Naive thymus-derived CD4-positive, alpha-beta T cell (primary cell): ENCODE data around the gene COL4A1. TPM values are rescaled to one million over a fixed set of nuclear protein-coding genes. Genes with fewer than 3 reads are reported as not detected.

ENCODE experiments used
- ATAC-seq: fragments of 150-1000 bp; cut with Tn5 transposase; 2 replicates; pipeline ENCODE4 v1.10.0; 2021; ENCODE audit warnings: mild to moderate bottlenecking, moderate library complexity
- CTCF ChIA-PET: fragments of 350-600 bp; sonication (Branson Sonifier 250); formaldehyde crosslinking; loops from one replicate; lab custom pipeline; 2021; ENCODE audit warnings: antibody characterized with exemption; lab: Charles Lee
- POLR2A ChIA-PET: fragments of 350-600 bp; sonication (Branson Sonifier 250); formaldehyde crosslinking; loops from one replicate; lab custom pipeline; 2021; ENCODE audit warnings: antibody characterized with exemption, inconsistent platforms; lab: Charles Lee
- DNase-seq, 9 donors: peaks; one replicate each; pipeline versions ENCODE4 v3.0.0 to v3.0.0-alpha.2; 2020 to 2022; ENCODE audit warnings: mixed read lengths in 1 of 9
- H3K27ac ChIP-seq: one replicate; pipeline ENCODE4 v1.7.0; 2013; ENCODE audit warnings: mild to moderate bottlenecking, low read depth, low read length, moderate library complexity
- H3K27me3 ChIP-seq, 2 donors: one replicate each; pipeline ENCODE4 v1.7.0; 2013; ENCODE audit warnings: low read length in 2 of 2, mild to moderate bottlenecking in 2 of 2, moderate library complexity in 2 of 2; ENCODE audit not compliant: control insufficient read depth in 2 of 2, insufficient read depth in 2 of 2
- H3K36me3 ChIP-seq, 3 experiments: 1 replicate in 2 of 3; 2 replicates in 1 of 3; pipeline ENCODE4 v1.7.0; 2013; ENCODE audit warnings: low read length in 3 of 3, mild to moderate bottlenecking in 3 of 3, moderate library complexity in 1 of 3; ENCODE audit not compliant: insufficient read depth in 3 of 3, control insufficient read depth in 2 of 3
- H3K4me1 ChIP-seq, 2 donors: one replicate each; pipeline ENCODE4 v1.7.0; 2013; ENCODE audit warnings: low read length in 2 of 2, mild to moderate bottlenecking in 2 of 2, moderate library complexity in 1 of 2; ENCODE audit not compliant: control insufficient read depth in 2 of 2, insufficient read depth in 2 of 2
- H3K4me3 ChIP-seq: 2 replicates; pipeline ENCODE4 v1.7.0; 2013; ENCODE audit warnings: mild to moderate bottlenecking, low read length
- H3K9me3 ChIP-seq, 3 experiments: 1 replicate in 2 of 3; 2 replicates in 1 of 3; pipeline ENCODE4 v1.7.0; 2013; ENCODE audit warnings: low read length in 3 of 3; ENCODE audit not compliant: control insufficient read depth in 2 of 3
- H3K27ac Mint-ChIP-seq, 9 donors: one replicate each; pipeline ENCODE4 v1.8.0; 2020 to 2022; ENCODE audit warnings: mixed read lengths in 9 of 9, mild to moderate bottlenecking in 8 of 9, moderate library complexity in 5 of 9, inconsistent platforms in 2 of 9
- H3K27me3 Mint-ChIP-seq, 5 donors: one replicate each; pipeline ENCODE4 v1.8.0; 2021 to 2022; ENCODE audit warnings: mixed read lengths in 5 of 5, mild to moderate bottlenecking in 1 of 5
- H3K36me3 Mint-ChIP-seq, 5 donors: one replicate each; pipeline ENCODE4 v1.8.0; 2020 to 2022; ENCODE audit warnings: mixed read lengths in 5 of 5, mild to moderate bottlenecking in 3 of 5, inconsistent platforms in 1 of 5
- H3K4me1 Mint-ChIP-seq, 7 donors: one replicate each; pipeline ENCODE4 v1.8.0; 2020 to 2022; ENCODE audit warnings: mixed read lengths in 7 of 7, mild to moderate bottlenecking in 3 of 7, inconsistent platforms in 1 of 7
- H3K4me3 Mint-ChIP-seq, 10 donors: one replicate each; pipeline ENCODE4 v1.8.0; 2020 to 2022; ENCODE audit warnings: mild to moderate bottlenecking in 10 of 10, mixed read lengths in 10 of 10, moderate library complexity in 6 of 10, inconsistent platforms in 2 of 10
- H3K9me3 Mint-ChIP-seq, 11 donors: one replicate each; pipeline ENCODE4 v1.8.0; 2020 to 2022; ENCODE audit warnings: mixed read lengths in 11 of 11, mild to moderate bottlenecking in 4 of 11, inconsistent platforms in 1 of 11, moderate library complexity in 1 of 11
- intact Hi-C, 2 donors: fragments of 100-400 bp; cut with micrococcal nuclease; formaldehyde crosslinking; loops; one replicate each; pipeline ENCODE4 v1.15.1; 2023
- polyA plus RNA-seq, 2 donors: library from polyadenylated mRNA; unstranded; fragments of 300-500 nt; fragmentation: Illumina TruSeq; gene quantifications; one replicate each; pipeline ENCODE4 v1.2.3, GENCODE V29; 2021
- total RNA-seq, 6 experiments: library from RNA in 5 of 6; stranded (reverse) in 5 of 6; gene quantifications; 1 replicate in 5 of 6; 2 replicates in 1 of 6; pipeline ENCODE4 v1.2.3 and lab custom pipeline; 2021 to 2026

COL4A1 gene
- total and polyA plus RNA-seq, 7 experiments from 2014 or later: 0.24 TPM; not detected in 6

GRCh38 chr13:110170882-110171281 is 136.1 kb downstream of the COL4A1 start:
- DNase-seq (no peak), ATAC-seq (no peak)
- no peak overlapping the region for H3K4me3 ChIP-seq
- Mint-ChIP-seq H3K36me3 (peaks cover 0 to 6% (median 0%) of the 10 kb centered on the region in 5 donors), H3K27me3 (peaks cover 2 to 22% (median 14%) of the 10 kb centered on the region in 5 donors), H3K4me1 (no peaks in the 10 kb centered on the region), H3K9me3 (peaks cover 5 to 26% (median 14%) of the 10 kb centered on the region in 11 donors), H3K27ac (no peak overlapping the region), H3K4me3 (no peak overlapping the region)
- H3K9me3 ChIP-seq: peaks cover 0 to 3% (median 0%) of the 10 kb centered on the region in 3 experiments
- H3K4me1 ChIP-seq: no peaks in the 10 kb centered on the region
- POLR2A ChIA-PET: no interaction called here
- CTCF ChIA-PET: no interaction called here
- no peaks in the 10 kb centered on the region for H3K27me3 ChIP-seq
- no peaks in the 10 kb centered on the region for H3K36me3 ChIP-seq
- no peak overlapping the region for H3K27ac ChIP-seq
- intact Hi-C loops: no loop called here

DNA sequence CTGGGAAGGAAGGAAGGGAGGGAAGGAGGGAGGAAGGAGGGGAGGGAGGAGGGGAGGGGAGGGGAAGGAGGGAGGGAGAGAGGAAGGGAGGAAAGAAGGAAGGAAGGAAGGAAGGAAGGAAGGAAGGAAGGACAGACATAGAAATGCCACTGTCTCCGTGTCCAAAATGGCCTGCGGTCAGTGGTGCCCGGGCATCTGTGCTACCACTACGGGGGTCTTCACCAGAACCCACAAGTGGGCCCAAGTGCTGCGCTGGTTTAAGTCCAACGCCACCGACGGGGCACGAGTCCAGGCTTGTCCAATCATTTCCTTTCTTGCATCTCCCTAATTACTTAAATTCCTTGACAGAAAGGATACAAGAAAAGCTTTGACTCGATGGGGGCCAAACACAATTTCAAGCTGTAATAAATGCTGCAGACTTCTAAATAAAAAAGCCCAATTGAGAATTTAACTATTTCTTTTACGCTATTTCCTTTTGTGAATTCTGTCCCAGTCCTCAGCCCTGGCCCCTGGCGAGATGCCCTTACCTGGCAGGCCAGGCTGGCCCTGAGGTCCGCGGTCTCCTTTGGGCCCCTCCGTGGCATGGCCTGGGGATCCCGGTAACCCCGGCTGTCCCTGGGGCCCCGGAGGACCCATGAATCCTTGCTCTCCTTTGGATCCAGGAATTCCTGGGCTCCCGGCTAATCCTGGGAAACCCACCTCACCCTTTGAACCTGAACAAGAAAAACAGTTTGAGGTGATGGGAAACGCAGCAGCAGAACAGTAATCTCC is 136.8 kb downstream of the COL4A1 start:
- POLR2A ChIA-PET: no interaction called here
- H3K4me3 Mint-ChIP-seq: no peak overlapping the region
- Histone ChIP-seq H3K4me3 (no peak overlapping the region), H3K27me3 (no peaks in the 10 kb centered on the region), H3K9me3 (peaks cover 0 to 3% (median 0%) of the 10 kb centered on the region in 3 experiments), H3K27ac (no peak overlapping the region), H3K4me1 (no peaks in the 10 kb centered on the region), H3K36me3 (no peaks in the 10 kb centered on the region)
- CTCF ChIA-PET: no interaction called here
- intact Hi-C loops: no loop called here
- H3K36me3 Mint-ChIP-seq: peaks cover 0 to 6% (median 0%) of the 10 kb centered on the region in 5 donors
- H3K9me3 Mint-ChIP-seq: peaks cover 5 to 24% (median 11%) of the 10 kb centered on the region in 11 donors
- peaks cover 2 to 21% (median 19%) of the 10 kb centered on the region in 5 donors for H3K27me3 Mint-ChIP-seq
- ATAC-seq (no peak), DNase-seq (no peak)
- no peak overlapping the region for H3K27ac Mint-ChIP-seq
- no peaks in the 10 kb centered on the region for H3K4me1 Mint-ChIP-seq

DNA sequence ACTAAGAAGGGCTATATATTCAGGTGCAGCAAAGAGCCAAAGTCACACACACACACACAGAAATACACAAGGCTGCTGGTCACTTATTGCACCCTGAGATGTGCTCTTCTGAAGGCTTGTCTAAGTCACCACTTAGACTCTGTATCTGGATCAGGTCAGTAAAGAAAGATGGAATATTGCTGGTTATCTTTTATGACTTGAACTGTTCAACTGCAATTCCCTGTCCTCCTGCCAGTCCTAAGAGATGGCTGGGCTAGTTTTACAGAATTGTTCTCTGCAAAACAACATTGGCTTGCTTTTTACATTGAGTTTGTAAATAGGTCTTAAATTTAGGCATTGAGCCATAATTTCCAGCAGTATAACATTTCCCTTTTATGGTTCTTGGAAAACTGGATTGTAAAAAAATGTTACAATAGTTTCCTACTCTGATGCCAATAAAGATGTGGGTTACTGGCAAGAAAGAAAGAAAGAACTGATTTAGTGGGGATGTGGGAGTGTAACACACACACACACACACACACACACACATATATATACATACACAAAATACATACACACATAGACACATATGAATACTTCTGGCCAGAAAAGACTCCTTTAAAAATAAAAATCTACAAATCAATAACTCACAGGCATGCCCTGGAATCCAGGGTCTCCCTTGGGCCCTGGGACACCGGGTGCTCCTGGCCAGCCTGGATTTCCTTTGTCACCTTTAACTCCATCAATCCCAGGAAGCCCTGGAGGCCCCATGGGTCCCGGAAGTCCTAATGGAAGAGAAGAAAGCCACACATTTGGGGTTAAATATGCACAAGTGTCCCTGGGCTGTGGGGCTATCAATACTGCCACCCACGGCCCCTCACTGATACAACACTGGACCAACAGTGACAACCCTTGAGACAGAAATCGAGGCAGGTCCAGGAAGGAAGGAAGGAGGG is 137.7 kb downstream of the COL4A1 start:
- Mint-ChIP-seq H3K36me3 (peaks cover 0 to 6% (median 0%) of the 10 kb centered on the region in 5 donors), H3K27me3 (peaks cover 2 to 27% (median 19%) of the 10 kb centered on the region in 5 donors), H3K4me3 (no peak overlapping the region), H3K27ac (no peak overlapping the region), H3K4me1 (no peaks in the 10 kb centered on the region), H3K9me3 (peaks cover 5 to 17% (median 7%) of the 10 kb centered on the region in 11 donors)
- no peak overlapping the region for H3K4me3 ChIP-seq
- H3K9me3 ChIP-seq: peaks cover 0 to 3% (median 0%) of the 10 kb centered on the region in 3 experiments
- H3K27me3 ChIP-seq: no peaks in the 10 kb centered on the region
- no peaks in the 10 kb centered on the region for H3K4me1 ChIP-seq
- ATAC-seq (no peak), DNase-seq (no peak)
- intact Hi-C loops: no loop called here
- H3K27ac ChIP-seq: no peak overlapping the region
- ChIA-PET CTCF (no interaction called here), POLR2A (no interaction called here)
- H3K36me3 ChIP-seq: no peaks in the 10 kb centered on the region

- ATAC-seq (no peak), DNase-seq (no peak)
- intact Hi-C loops: no loop called here
- ChIA-PET POLR2A (no interaction called here), CTCF (no interaction called here)
- Mint-ChIP-seq H3K4me3 (no peak overlapping the region), H3K4me1 (peaks cover 0 to 2% (median 0%) of the 10 kb centered on the region in 7 donors), H3K36me3 (no peaks in the 10 kb centered on the region), H3K27ac (no peak overlapping the region), H3K27me3 (peaks cover 0 to 37% (median 19%) of the 10 kb centered on the region in 5 donors), H3K9me3 (peaks cover 0 to 5% (median 0%) of the 10 kb centered on the region in 11 donors)
- Histone ChIP-seq H3K36me3 (no peaks in the 10 kb centered on the region), H3K9me3 (no peaks in the 10 kb centered on the region), H3K27ac (no peak overlapping the region), H3K4me3 (no peak overlapping the region), H3K4me1 (no peaks in the 10 kb centered on the region), H3K27me3 (no peaks in the 10 kb centered on the region)
Observed at GRCh38 chr13:110166598-110166997, 140.4 kb downstream of the COL4A1 start.

GRCh38 chr13:110164706-110165105 is 142.3 kb downstream of the COL4A1 start:
- ChIA-PET CTCF (no interaction called here), POLR2A (no interaction called here)
- H3K4me1 ChIP-seq: no peaks in the 10 kb centered on the region
- no peak overlapping the region for H3K4me3 ChIP-seq
- no peak for DNase-seq
- H3K27ac Mint-ChIP-seq: no peak overlapping the region
- no peaks in the 10 kb centered on the region for H3K36me3 Mint-ChIP-seq
- intact Hi-C loops: no loop called here
- H3K36me3 ChIP-seq: no peaks in the 10 kb centered on the region
- H3K9me3 Mint-ChIP-seq: no peaks in the 10 kb centered on the region
- H3K27me3 ChIP-seq: no peaks in the 10 kb centered on the region
- H3K4me3 Mint-ChIP-seq: no peak overlapping the region
- no peak for ATAC-seq
- no peaks in the 10 kb centered on the region for H3K9me3 ChIP-seq
- H3K27ac ChIP-seq: no peak overlapping the region
- H3K27me3 Mint-ChIP-seq: peaks cover 0 to 37% (median 9%) of the 10 kb centered on the region in 5 donors
- peaks cover 0 to 2% (median 0%) of the 10 kb centered on the region in 7 donors for H3K4me1 Mint-ChIP-seq

- CTCF ChIA-PET: no interaction called here
- DNase-seq (no peak), ATAC-seq (no peak)
- H3K9me3 Mint-ChIP-seq: no peaks in the 10 kb centered on the region
- POLR2A ChIA-PET: no interaction called here
- H3K27ac Mint-ChIP-seq: no peak overlapping the region
- H3K27me3 Mint-ChIP-seq: peaks cover 0 to 31% (median 13%) of the 10 kb centered on the region in 5 donors
- H3K36me3 Mint-ChIP-seq: no peaks in the 10 kb centered on the region
- H3K9me3 ChIP-seq: no peaks in the 10 kb centered on the region
- no peaks in the 10 kb centered on the region for H3K36me3 ChIP-seq
- no peak overlapping the region for H3K4me3 ChIP-seq
- H3K27ac ChIP-seq: no peak overlapping the region
- no peaks in the 10 kb centered on the region for H3K27me3 ChIP-seq
- no peaks in the 10 kb centered on the region for H3K4me1 ChIP-seq
- peaks cover 0 to 2% (median 0%) of the 10 kb centered on the region in 7 donors for H3K4me1 Mint-ChIP-seq
- H3K4me3 Mint-ChIP-seq: no peak overlapping the region
- intact Hi-C loops: no loop called here
Observed at GRCh38 chr13:110162866-110163658, 143.9 kb downstream of the COL4A1 start.
